SK-N-SH (cell line): ENCODE results near the gene CFI. TPM values are rescaled to one million over a fixed set of nuclear protein-coding genes. Genes with fewer than 3 reads are reported as not detected.
A peak's percentile ranks its signal among the peaks of the same experiment; 100 is the strongest.

Source experiments
- CTCF ChIA-PET: fragments of 300-600, 350-600 bp; formaldehyde crosslinking; extraction: SDS; loops from one replicate; lab custom pipeline; 2021; lab: Yijun Ruan, JAX
- POLR2A ChIA-PET: fragments of 350-600 bp; sonication (Branson Sonifier 250); formaldehyde crosslinking; extraction: SDS; loops from one replicate; lab custom pipeline; 2020; ENCODE audit warnings: antibody characterized with exemption, inconsistent platforms; lab: Yijun Ruan, JAX
- DNase-seq: peaks from one replicate; pipeline ENCODE4 v3.0.0; 2012
- H2AFZ ChIP-seq: fragments of 200-600 bp; sonication (generic); 2 replicates; pipeline ENCODE4 v1.8.1; 2016; ENCODE audit warnings: antibody characterized with exemption, mild to moderate bottlenecking, low read depth
- H3F3A ChIP-seq: fragments of 200-600 bp; sonication (generic); replicated peaks from 2 replicates; pipeline ENCODE3; 2016; ENCODE audit warnings: antibody characterized with exemption, mild to moderate bottlenecking; ENCODE audit not compliant: insufficient read depth
- H3K27ac ChIP-seq, 2 experiments: fragments of 200-500 bp in 1 of 2; fragments of 200-600 bp in 1 of 2; sonication (Bioruptor generic) in 1 of 2; sonication (generic), shearing (Covaris generic) in 1 of 2; 2 replicates each; pipeline versions ENCODE4 v1.5.1 to v1.6.1; 2014 to 2016; ENCODE audit warnings: low read depth in 2 of 2, inconsistent platforms in 1 of 2, low read length in 1 of 2, mild to moderate bottlenecking in 1 of 2, mixed read lengths in 1 of 2
- H3K27me3 ChIP-seq: fragments of 200-600 bp; sonication (generic), shearing (Covaris generic); 2 replicates; pipeline ENCODE4 v1.6.1; 2016; ENCODE audit warnings: mixed run types; ENCODE audit not compliant: insufficient read depth
- H3K36me3 ChIP-seq, 2 experiments: fragments of 200-500 bp in 1 of 2; fragments of 200-600 bp in 1 of 2; sonication (Bioruptor generic) in 1 of 2; sonication (generic) in 1 of 2; replicated peaks in 1 of 2; 2 replicates each; pipeline versions ENCODE3 to v1.5.1; 2014 to 2016; ENCODE audit warnings: low read length in 1 of 2, mild to moderate bottlenecking in 1 of 2; ENCODE audit not compliant: insufficient read depth in 2 of 2, control insufficient read depth in 1 of 2
- H3K4me1 ChIP-seq, 2 experiments: fragments of 200-500 bp in 1 of 2; fragments of 200-600 bp in 1 of 2; sonication (Bioruptor generic) in 1 of 2; sonication (generic), shearing (Covaris generic) in 1 of 2; 2 replicates each; pipeline versions ENCODE4 v1.5.1 to v1.6.1; 2014 to 2016; ENCODE audit warnings: low read depth in 1 of 2, low read length in 1 of 2, mixed run types in 1 of 2; ENCODE audit not compliant: insufficient read depth in 2 of 2, control insufficient read depth in 1 of 2
- H3K4me2 ChIP-seq: fragments of 200-600 bp; sonication (generic), shearing (Covaris generic); 2 replicates; pipeline ENCODE4 v1.6.1; 2017; ENCODE audit warnings: mixed run types
- H3K4me3 ChIP-seq, 2 experiments: fragments of 200-500 bp in 1 of 2; fragments of 200-600 bp in 1 of 2; sonication (Bioruptor generic) in 1 of 2; sonication (generic), shearing (Covaris generic) in 1 of 2; 2 replicates each; pipeline versions ENCODE4 v1.5.1 to v1.8.1; 2014 to 2016; ENCODE audit warnings: low read depth in 2 of 2, inconsistent platforms in 1 of 2, low read length in 1 of 2, mild to moderate bottlenecking in 1 of 2, mixed read lengths in 1 of 2, moderate library complexity in 1 of 2
- H3K79me2 ChIP-seq: fragments of 200-600 bp; sonication (generic); 2 replicates; pipeline ENCODE4 v1.8.1; 2017; ENCODE audit warnings: mild to moderate bottlenecking; ENCODE audit not compliant: insufficient read depth
- H3K9ac ChIP-seq: fragments of 200-600 bp; sonication (generic); 2 replicates; pipeline ENCODE4 v1.6.1; 2017; ENCODE audit warnings: mixed run types
- H3K9me2 ChIP-seq: fragments of 200-600 bp; sonication (generic); 2 replicates; pipeline ENCODE4 v1.6.1; 2017; ENCODE audit warnings: mixed run types
- H3K9me3 ChIP-seq: fragments of 200-600 bp; sonication (generic); 2 replicates; pipeline ENCODE4 v1.6.1; 2017; ENCODE audit warnings: mixed run types, mild to moderate bottlenecking, moderate library complexity
- H4K20me1 ChIP-seq: fragments of 200-600 bp; sonication (generic); 2 replicates; pipeline ENCODE4 v1.6.1; 2017; ENCODE audit warnings: mild to moderate bottlenecking, mixed run types; ENCODE audit not compliant: insufficient read depth
- GATA2 ChIP-seq: sonication (generic); formaldehyde crosslinking; IDR thresholded peaks from 2 replicates; pipeline ENCODE4 v1.5.0; 2020; ENCODE audit warnings: mild to moderate bottlenecking, missing genetic modification reagents
- RAD21 ChIP-seq: IDR thresholded peaks from 2 replicates; pipeline ENCODE4 v1.6.1; 2012; ENCODE audit warnings: mild to moderate bottlenecking, low read length
- SMC3 ChIP-seq: IDR thresholded peaks from 2 replicates; pipeline ENCODE4 v1.6.1; 2012; ENCODE audit warnings: low read depth, low read length, improper control_type of control experiment
- TCF12 ChIP-seq: IDR thresholded peaks from 2 replicates; pipeline ENCODE4 v1.4.0; 2012
- USF2 ChIP-seq: fragments of 150-350 bp; IDR thresholded peaks from 2 replicates; pipeline ENCODE4 v1.6.1; 2017; ENCODE audit warnings: antibody characterized with exemption, low read length, low read depth, borderline replicate concordance
- ZBTB33 ChIP-seq: IDR thresholded peaks from 2 replicates; pipeline ENCODE4 v1.4.0; 2012; ENCODE audit warnings: low read depth, borderline replicate concordance
- WGBS: methylation state at CpG from one replicate; pipeline ENCODE4 v1.1.6; 2017; ENCODE audit warnings: low lambda C conversion rate; 5-methylcytosine and 5-hydroxymethylcytosine counted together
- polyA plus RNA-seq, 3 experiments: library from polyadenylated mRNA; depleted of rRNA; stranded (reverse); fragments of >200 nt; gene quantifications; 2 replicates each; pipeline ENCODE4 v1.2.3, GENCODE V29; 2012
- TF ChIP-seq, protein P1 (sequence below): fragments of 150-350 bp; IDR thresholded peaks from 2 replicates; pipeline ENCODE4 v1.6.1; 2016; ENCODE audit warnings: mild to moderate bottlenecking, low read depth, low read length
- TF ChIP-seq, protein P2 (sequence below): fragments of 200-600 bp; sonication (generic); IDR thresholded peaks from 2 replicates; pipeline ENCODE4 v1.6.1; 2017; ENCODE audit warnings: antibody characterized with exemption, mild to moderate bottlenecking, moderate library complexity

The CFI gene
- polyA plus RNA-seq, 1 of the 3 experiments (the other 2 are of a cell fraction) = 19.6 TPM

GRCh38 chr4:109803924-109804571 lies 2.2 kb upstream of the CFI start:
- CTCF ChIA-PET = interaction anchor here (0.9 to 2.0 kb wide), 8 partner anchors 101 to 392 kb away, joined by 3 to 5 read pairs (median 4); partner anchors contain the start of gene CASP6
- H4K20me1 ChIP-seq = no peaks in the 10 kb centered on the region
- H3K4me2 ChIP-seq = no peak overlapping the region
- H3F3A ChIP-seq = no peaks in the 10 kb centered on the region
- H3K27ac ChIP-seq = no peak overlapping the region
- POLR2A ChIA-PET = no interaction called here
- no peak overlapping the region for H3K4me3 ChIP-seq
- H3K79me2 ChIP-seq = no peaks in the 10 kb centered on the region
- H3K4me1 ChIP-seq = peaks cover 0 to 3% of the 10 kb centered on the region in 2 experiments; a peak in 3 of 4 replicates
- no peaks in the 10 kb centered on the region for H3K27me3 ChIP-seq
- WGBS = 22% methylated on average over 4 of the region's 4 CpGs
- TF ChIP-seq, protein P1, sequence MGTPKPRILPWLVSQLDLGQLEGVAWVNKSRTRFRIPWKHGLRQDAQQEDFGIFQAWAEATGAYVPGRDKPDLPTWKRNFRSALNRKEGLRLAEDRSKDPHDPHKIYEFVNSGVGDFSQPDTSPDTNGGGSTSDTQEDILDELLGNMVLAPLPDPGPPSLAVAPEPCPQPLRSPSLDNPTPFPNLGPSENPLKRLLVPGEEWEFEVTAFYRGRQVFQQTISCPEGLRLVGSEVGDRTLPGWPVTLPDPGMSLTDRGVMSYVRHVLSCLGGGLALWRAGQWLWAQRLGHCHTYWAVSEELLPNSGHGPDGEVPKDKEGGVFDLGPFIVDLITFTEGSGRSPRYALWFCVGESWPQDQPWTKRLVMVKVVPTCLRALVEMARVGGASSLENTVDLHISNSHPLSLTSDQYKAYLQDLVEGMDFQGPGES = no peak
- TF ChIP-seq GATA2 = peak; percentile 66
- TF ChIP-seq TCF12 = no peak
- peak; percentile 70 for TF ChIP-seq RAD21
- TF ChIP-seq, protein P2, sequence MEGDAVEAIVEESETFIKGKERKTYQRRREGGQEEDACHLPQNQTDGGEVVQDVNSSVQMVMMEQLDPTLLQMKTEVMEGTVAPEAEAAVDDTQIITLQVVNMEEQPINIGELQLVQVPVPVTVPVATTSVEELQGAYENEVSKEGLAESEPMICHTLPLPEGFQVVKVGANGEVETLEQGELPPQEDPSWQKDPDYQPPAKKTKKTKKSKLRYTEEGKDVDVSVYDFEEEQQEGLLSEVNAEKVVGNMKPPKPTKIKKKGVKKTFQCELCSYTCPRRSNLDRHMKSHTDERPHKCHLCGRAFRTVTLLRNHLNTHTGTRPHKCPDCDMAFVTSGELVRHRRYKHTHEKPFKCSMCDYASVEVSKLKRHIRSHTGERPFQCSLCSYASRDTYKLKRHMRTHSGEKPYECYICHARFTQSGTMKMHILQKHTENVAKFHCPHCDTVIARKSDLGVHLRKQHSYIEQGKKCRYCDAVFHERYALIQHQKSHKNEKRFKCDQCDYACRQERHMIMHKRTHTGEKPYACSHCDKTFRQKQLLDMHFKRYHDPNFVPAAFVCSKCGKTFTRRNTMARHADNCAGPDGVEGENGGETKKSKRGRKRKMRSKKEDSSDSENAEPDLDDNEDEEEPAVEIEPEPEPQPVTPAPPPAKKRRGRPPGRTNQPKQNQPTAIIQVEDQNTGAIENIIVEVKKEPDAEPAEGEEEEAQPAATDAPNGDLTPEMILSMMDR = peak; percentile 61
- TF ChIP-seq ZBTB33 = no peak
- no peak for TF ChIP-seq USF2
- peak; percentile 70 for TF ChIP-seq SMC3
- H3K9me2 ChIP-seq = no peaks in the 10 kb centered on the region
- no peak overlapping the region for H3K9ac ChIP-seq
- H2AFZ ChIP-seq = peak overlapping the region; percentile 79
- no peaks in the 10 kb centered on the region for H3K9me3 ChIP-seq
- DNase-seq = peak; percentile 49
- H3K36me3 ChIP-seq = no peaks in the 10 kb centered on the region
